K562 (cell line): ENCODE measurements around the gene ZNF609. TPM values are rescaled to one million over a fixed set of nuclear protein-coding genes. Genes with fewer than 3 reads are reported as not detected.
A peak's percentile ranks its signal among the peaks of the same experiment; 100 is the strongest.

Source experiments
- ADNP ChIP-seq: fragments of 200-800 bp; sonication (Bioruptor generic); IDR thresholded peaks from 2 replicates; pipeline ENCODE4 v1.6.1; 2016; ENCODE audit warnings: missing genetic modification characterization, missing compliant biosample characterization
- ESRRA ChIP-seq: fragments of 450-650 bp; IDR thresholded peaks from 2 replicates; pipeline ENCODE4 v1.6.1; 2014; ENCODE audit warnings: low read depth, mild to moderate bottlenecking, moderate library complexity, borderline replicate concordance
- GATA2 ChIP-seq: sonication (generic); formaldehyde crosslinking; IDR thresholded peaks from 2 replicates; pipeline ENCODE4 v1.4.0; 2020; ENCODE audit warnings: mild to moderate bottlenecking, missing genetic modification reagents
- KDM1A ChIP-seq, 2 experiments: fragments of 450-650 bp; IDR thresholded peaks; 2 replicates each; pipeline ENCODE4 v1.6.1; 2016; ENCODE audit warnings: mild to moderate bottlenecking in 2 of 2
- MEIS2 ChIP-seq: fragments of 450-650 bp; IDR thresholded peaks from 2 replicates; pipeline ENCODE4 v1.6.1; 2014; ENCODE audit warnings: mild to moderate bottlenecking; ENCODE audit not compliant: partially characterized antibody
- NR3C1 ChIP-seq: sonication (generic); formaldehyde crosslinking; IDR thresholded peaks from 2 replicates; pipeline ENCODE4 v1.8.1; 2022; ENCODE audit warnings: missing genetic modification reagents
- NR4A1 ChIP-seq, 2 experiments: fragments of 250-450 bp in 1 of 2; fragments of 450-650 bp in 1 of 2; sonication (Bioruptor Pico) in 1 of 2; IDR thresholded peaks; 2 replicates each; pipeline versions ENCODE4 v1.4.0 to v1.6.1; 2016 to 2020; ENCODE audit warnings: mild to moderate bottlenecking in 2 of 2, missing compliant biosample characterization in 1 of 2, missing genetic modification characterization in 1 of 2, moderate library complexity in 1 of 2
- RBM14 ChIP-seq: fragments of 200-400 bp; formaldehyde crosslinking; IDR thresholded peaks from 2 replicates; pipeline ENCODE4 v1.6.1; 2018; ENCODE audit warnings: low read depth, mild to moderate bottlenecking, low read length, moderate library complexity, borderline replicate concordance; ENCODE audit not compliant: insufficient read depth
- ZNF184 ChIP-seq: sonication (generic); formaldehyde crosslinking; IDR thresholded peaks from 2 replicates; pipeline ENCODE4 v1.5.0; 2020; ENCODE audit warnings: missing genetic modification reagents
- ZNF436 ChIP-seq: fragments of 250-450, 450-650 bp; sonication (Bioruptor Pico); formaldehyde crosslinking; IDR thresholded peaks from 2 replicates; pipeline ENCODE4 v1.7.0; 2020; ENCODE audit warnings: mild to moderate bottlenecking
- ZNF644 ChIP-seq: fragments of 200-800 bp; sonication (Bioruptor generic); IDR thresholded peaks from 2 replicates; pipeline ENCODE4 v1.6.1; 2016; ENCODE audit warnings: low read depth, missing genetic modification characterization, missing compliant biosample characterization
- polyA plus RNA-seq, 8 experiments: library from polyadenylated mRNA; depleted of rRNA in 4 of 8; stranded (reverse) in 5 of 8; unstranded in 3 of 8; fragments of >200 nt; fragmentation: Nextera tagmentation in 2 of 8; fragmentation: Illumina TruSeq in 1 of 8; extraction: Ambion mirVana in 2 of 8; extraction: Trizol in 1 of 8; gene quantifications; 2 replicates each; pipeline versions ENCODE4 v1.2.1 to v1.2.3, GENCODE V29; 2011 to 2014; ENCODE audit warnings: inconsistent platforms in 1 of 8, missing spikeins in 1 of 8
- total RNA-seq, 7 experiments: library from RNA; depleted of rRNA in 6 of 7; stranded (reverse); fragments of >200 nt in 6 of 7; fragmentation: Illumina TruSeq in 2 of 7; extraction: Trizol in 2 of 7; gene quantifications; 2 replicates each; pipeline versions ENCODE4 v1.2.1 to v1.2.3, GENCODE V29; 2011 to 2021; ENCODE audit warnings: low replicate concordance in 1 of 7
- TF ChIP-seq, protein P1 (sequence below), 2 experiments: fragments of 450-650 bp; IDR thresholded peaks; 2 replicates each; pipeline ENCODE4 v1.6.1; 2016
- TF ChIP-seq, protein P2 (sequence below): fragments of 450-650 bp; IDR thresholded peaks from 2 replicates; pipeline ENCODE4 v1.6.1; 2018; ENCODE audit not compliant: partially characterized antibody
- TF ChIP-seq, protein P3 (sequence below), 2 experiments: IDR thresholded peaks in 1 of 2; conservative IDR thresholded peaks in 1 of 2; 2 replicates each; pipeline ENCODE4 v1.6.1; 2016; ENCODE audit warnings: low read depth in 2 of 2, mild to moderate bottlenecking in 1 of 2, missing compliant biosample characterization in 1 of 2, missing genetic modification characterization in 1 of 2, moderate library complexity in 1 of 2
- TF ChIP-seq, protein P4 (sequence below): sonication (generic); IDR thresholded peaks from 2 replicates; pipeline ENCODE4 v1.6.1; 2016
- TF ChIP-seq, protein P5 (sequence below): fragments of 450-650 bp; IDR thresholded peaks from 2 replicates; pipeline ENCODE4 v1.6.1; 2016; ENCODE audit warnings: antibody characterized with exemption
- TF ChIP-seq, protein P6 (sequence below): fragments of 250-450 bp; sonication (Bioruptor Pico); IDR thresholded peaks from 2 replicates; pipeline ENCODE4 v1.8.0; 2021; ENCODE audit warnings: borderline replicate concordance, mild to moderate bottlenecking, moderate library complexity; ENCODE audit not compliant: poor library complexity, severe bottlenecking

ZNF609 gene
- total and polyA plus RNA-seq, 9 of the 15 experiments (the other 6 are each of a cell fraction or from before 2014, with no cell fraction given), result 3.0 to 38.7 (median 17.8) TPM

DNA sequence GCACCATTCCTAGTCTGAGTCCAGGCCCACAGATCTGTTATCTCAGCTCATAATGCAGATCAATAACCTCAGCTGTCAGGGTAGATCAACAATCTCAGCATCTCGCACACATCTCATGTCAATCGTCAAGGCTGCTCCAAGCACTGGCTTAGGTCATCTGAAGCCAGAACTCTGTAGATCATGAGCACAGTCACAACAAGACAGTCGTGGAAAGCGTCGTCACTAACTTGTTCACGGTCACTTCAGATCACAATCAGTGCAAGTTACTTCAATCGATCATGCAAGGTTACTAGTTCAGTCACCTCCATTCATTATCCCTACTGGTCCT lies 243.2 kb downstream of the ZNF609 start (continued):
- TF ChIP-seq, protein P1, sequence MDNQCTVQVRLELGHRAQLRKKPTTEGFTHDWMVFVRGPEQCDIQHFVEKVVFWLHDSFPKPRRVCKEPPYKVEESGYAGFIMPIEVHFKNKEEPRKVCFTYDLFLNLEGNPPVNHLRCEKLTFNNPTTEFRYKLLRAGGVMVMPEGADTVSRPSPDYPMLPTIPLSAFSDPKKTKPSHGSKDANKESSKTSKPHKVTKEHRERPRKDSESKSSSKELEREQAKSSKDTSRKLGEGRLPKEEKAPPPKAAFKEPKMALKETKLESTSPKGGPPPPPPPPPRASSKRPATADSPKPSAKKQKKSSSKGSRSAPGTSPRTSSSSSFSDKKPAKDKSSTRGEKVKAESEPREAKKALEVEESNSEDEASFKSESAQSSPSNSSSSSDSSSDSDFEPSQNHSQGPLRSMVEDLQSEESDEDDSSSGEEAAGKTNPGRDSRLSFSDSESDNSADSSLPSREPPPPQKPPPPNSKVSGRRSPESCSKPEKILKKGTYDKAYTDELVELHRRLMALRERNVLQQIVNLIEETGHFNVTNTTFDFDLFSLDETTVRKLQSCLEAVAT (IDR thresholded peaks at IDR 0.05), result no peak
- TF ChIP-seq KDM1A (IDR thresholded peaks at IDR 0.05) (peak; percentile 56; a peak in 1 of 4 replicates), NR4A1 (CRISPR knock-in tag; IDR thresholded peaks at IDR 0.05) (no peak), NR4A1 (tag; IDR thresholded peaks at IDR 0.05) (no peak), ZNF436 (CRISPR knock-in tag) (no peak), ADNP (tag) (no peak), ESRRA (no peak), RBM14 (no peak), NR3C1 (CRISPR knock-in tag) (no peak), ZNF184 (CRISPR knock-in tag) (no peak), GATA2 (CRISPR knock-in tag) (peak; percentile 43; the same call in 1 of the 2 replicates), MEIS2 (peak; percentile 65), ZNF644 (no peak)
- TF ChIP-seq, protein P2, sequence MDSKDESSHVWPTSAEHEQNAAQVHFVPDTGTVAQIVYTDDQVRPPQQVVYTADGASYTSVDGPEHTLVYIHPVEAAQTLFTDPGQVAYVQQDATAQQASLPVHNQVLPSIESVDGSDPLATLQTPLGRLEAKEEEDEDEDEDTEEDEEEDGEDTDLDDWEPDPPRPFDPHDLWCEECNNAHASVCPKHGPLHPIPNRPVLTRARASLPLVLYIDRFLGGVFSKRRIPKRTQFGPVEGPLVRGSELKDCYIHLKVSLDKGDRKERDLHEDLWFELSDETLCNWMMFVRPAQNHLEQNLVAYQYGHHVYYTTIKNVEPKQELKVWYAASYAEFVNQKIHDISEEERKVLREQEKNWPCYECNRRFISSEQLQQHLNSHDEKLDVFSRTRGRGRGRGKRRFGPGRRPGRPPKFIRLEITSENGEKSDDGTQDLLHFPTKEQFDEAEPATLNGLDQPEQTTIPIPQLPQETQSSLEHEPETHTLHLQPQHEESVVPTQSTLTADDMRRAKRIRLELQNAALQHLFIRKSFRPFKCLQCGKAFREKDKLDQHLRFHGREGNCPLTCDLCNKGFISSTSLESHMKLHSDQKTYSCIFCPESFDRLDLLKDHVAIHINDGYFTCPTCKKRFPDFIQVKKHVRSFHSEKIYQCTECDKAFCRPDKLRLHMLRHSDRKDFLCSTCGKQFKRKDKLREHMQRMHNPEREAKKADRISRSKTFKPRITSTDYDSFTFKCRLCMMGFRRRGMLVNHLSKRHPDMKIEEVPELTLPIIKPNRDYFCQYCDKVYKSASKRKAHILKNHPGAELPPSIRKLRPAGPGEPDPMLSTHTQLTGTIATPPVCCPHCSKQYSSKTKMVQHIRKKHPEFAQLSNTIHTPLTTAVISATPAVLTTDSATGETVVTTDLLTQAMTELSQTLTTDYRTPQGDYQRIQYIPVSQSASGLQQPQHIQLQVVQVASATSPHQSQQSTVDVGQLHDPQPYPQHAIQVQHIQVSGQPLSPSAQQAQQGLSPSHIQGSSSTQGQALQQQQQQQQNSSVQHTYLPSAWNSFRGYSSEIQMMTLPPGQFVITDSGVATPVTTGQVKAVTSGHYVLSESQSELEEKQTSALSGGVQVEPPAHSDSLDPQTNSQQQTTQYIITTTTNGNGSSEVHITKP, result peak; percentile 7
- TF ChIP-seq, protein P3, sequence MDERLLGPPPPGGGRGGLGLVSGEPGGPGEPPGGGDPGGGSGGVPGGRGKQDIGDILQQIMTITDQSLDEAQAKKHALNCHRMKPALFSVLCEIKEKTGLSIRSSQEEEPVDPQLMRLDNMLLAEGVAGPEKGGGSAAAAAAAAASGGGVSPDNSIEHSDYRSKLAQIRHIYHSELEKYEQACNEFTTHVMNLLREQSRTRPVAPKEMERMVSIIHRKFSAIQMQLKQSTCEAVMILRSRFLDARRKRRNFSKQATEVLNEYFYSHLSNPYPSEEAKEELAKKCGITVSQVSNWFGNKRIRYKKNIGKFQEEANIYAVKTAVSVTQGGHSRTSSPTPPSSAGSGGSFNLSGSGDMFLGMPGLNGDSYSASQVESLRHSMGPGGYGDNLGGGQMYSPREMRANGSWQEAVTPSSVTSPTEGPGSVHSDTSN (CRISPR knock-in tag; IDR thresholded peaks at IDR 0.05; ENCODE audit: low read depth), result no peak
- TF ChIP-seq, protein P3 (tag; conservative IDR thresholded peaks at IDR 0.05; ENCODE audit: low read depth), result peak; percentile 72
- TF ChIP-seq, protein P4, sequence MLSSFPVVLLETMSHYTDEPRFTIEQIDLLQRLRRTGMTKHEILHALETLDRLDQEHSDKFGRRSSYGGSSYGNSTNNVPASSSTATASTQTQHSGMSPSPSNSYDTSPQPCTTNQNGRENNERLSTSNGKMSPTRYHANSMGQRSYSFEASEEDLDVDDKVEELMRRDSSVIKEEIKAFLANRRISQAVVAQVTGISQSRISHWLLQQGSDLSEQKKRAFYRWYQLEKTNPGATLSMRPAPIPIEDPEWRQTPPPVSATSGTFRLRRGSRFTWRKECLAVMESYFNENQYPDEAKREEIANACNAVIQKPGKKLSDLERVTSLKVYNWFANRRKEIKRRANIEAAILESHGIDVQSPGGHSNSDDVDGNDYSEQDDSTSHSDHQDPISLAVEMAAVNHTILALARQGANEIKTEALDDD, result peak; percentile 53; the same call in 1 of the 2 replicates
- TF ChIP-seq, protein P5, sequence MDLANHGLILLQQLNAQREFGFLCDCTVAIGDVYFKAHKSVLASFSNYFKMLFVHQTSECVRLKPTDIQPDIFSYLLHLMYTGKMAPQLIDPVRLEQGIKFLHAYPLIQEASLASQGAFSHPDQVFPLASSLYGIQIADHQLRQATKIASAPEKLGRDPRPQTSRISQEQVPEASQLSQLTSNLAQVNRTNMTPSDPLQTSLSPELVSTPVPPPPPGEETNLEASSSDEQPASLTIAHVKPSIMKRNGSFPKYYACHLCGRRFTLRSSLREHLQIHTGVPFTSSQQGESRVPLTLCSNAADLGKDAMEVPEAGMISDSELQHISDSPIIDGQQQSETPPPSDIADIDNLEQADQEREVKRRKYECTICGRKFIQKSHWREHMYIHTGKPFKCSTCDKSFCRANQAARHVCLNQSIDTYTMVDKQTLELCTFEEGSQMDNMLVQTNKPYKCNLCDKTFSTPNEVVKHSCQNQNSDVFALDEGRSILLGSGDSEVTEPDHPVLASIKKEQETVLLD, result no peak
- TF ChIP-seq, protein P6, sequence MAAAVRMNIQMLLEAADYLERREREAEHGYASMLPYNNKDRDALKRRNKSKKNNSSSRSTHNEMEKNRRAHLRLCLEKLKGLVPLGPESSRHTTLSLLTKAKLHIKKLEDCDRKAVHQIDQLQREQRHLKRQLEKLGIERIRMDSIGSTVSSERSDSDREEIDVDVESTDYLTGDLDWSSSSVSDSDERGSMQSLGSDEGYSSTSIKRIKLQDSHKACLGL (CRISPR knock-in tag), result no peak
